HepG2 (cell line): ENCODE results near the gene EIF2B1. TPM values are rescaled to one million over a fixed set of nuclear protein-coding genes. Genes with fewer than 3 reads are reported as not detected.

Experiments
- ATAC-seq: fragments of 200-7000 bp; cut with Tn5 transposase; 3 replicates; pipeline ENCODE4 v1.9.1; 2020; ENCODE audit warnings: mild to moderate bottlenecking, moderate library complexity
- BruUV-seq: library from RNA; stranded (reverse); fragments of 400-500 nt; replicated peaks from 2 replicates; lab custom pipeline; 2021; lab: Mats Ljungman, UMichigan
- CTCF ChIA-PET: fragments of 300-600 bp; formaldehyde crosslinking; extraction: SDS; loops from one replicate; lab custom pipeline; 2021; ENCODE audit warnings: low total read pairs, inconsistent platforms, low intra/inter-chr PET ratio; lab: Yijun Ruan, JAX
- POLR2A ChIA-PET: fragments of 350-600 bp; sonication (Branson Sonifier 250); formaldehyde crosslinking; loops from one replicate; lab custom pipeline; 2020; ENCODE audit warnings: antibody characterized with exemption, inconsistent platforms; lab: Yijun Ruan, JAX
- DNase-seq: peaks from one replicate; pipeline ENCODE4 v3.0.0-alpha.2; 2015; ENCODE audit warnings: low spot score
- FAIRE-seq: peaks from 3 replicates; lab custom pipeline; 2011; peaks lifted over from hg19 to GRCh38; lab: Jason Lieb, UNC
- H2AFZ ChIP-seq: one replicate; pipeline ENCODE4 v1.6.1; 2011; ENCODE audit warnings: low read length, inconsistent platforms
- H3K27ac ChIP-seq: fragments of 300-600 bp; 3 replicates; pipeline ENCODE4 v1.8.0; 2011; ENCODE audit warnings: mixed run types, mild to moderate bottlenecking, mixed read lengths, low read length, inconsistent platforms; ENCODE audit not compliant: insufficient read depth; ENCODE audit errors: extremely low read length
- H3K27me3 ChIP-seq, 2 experiments: fragments of 200-600 bp in 1 of 2; 2 replicates in 1 of 2; 3 replicates in 1 of 2; pipeline versions ENCODE4 v1.6.0 to v1.8.0; 2011; ENCODE audit warnings: low read length in 2 of 2, mild to moderate bottlenecking in 2 of 2, moderate library complexity in 2 of 2, inconsistent platforms in 1 of 2; ENCODE audit not compliant: insufficient read depth in 2 of 2, control insufficient read depth in 1 of 2
- H3K36me3 ChIP-seq, 2 experiments: fragments of 200-600 bp in 1 of 2; replicated peaks in 1 of 2; 2 replicates in 1 of 2; 3 replicates in 1 of 2; pipeline versions ENCODE4 v1.5.1 to v1.8.0; 2011; ENCODE audit warnings: low read length in 2 of 2, inconsistent platforms in 1 of 2; ENCODE audit not compliant: insufficient read depth in 2 of 2, control insufficient read depth in 1 of 2
- H3K4me1 ChIP-seq: 2 replicates; pipeline ENCODE4 v1.5.1; 2012; ENCODE audit warnings: low read length, inconsistent platforms; ENCODE audit not compliant: insufficient read depth
- H3K4me2 ChIP-seq: 2 replicates; pipeline ENCODE4 v1.6.0; 2011; ENCODE audit warnings: low read depth, low read length, inconsistent platforms
- H3K4me3 ChIP-seq, 3 experiments: fragments of 200-600 bp in 1 of 3; sonication (generic), shearing (Covaris generic) in 1 of 3; replicated peaks in 1 of 3; 2 replicates each; pipeline ENCODE4 v1.5.1; 2011 to 2016; ENCODE audit warnings: low read length in 3 of 3, inconsistent platforms in 2 of 3, low read depth in 2 of 3, mild to moderate bottlenecking in 2 of 3, control low read depth in 1 of 3, mixed read lengths in 1 of 3; ENCODE audit not compliant: insufficient read depth in 1 of 3
- H3K79me2 ChIP-seq: one replicate; pipeline ENCODE4 v1.6.1; 2011; ENCODE audit warnings: low read length, inconsistent platforms; ENCODE audit not compliant: insufficient read depth
- H3K9ac ChIP-seq: 2 replicates; pipeline ENCODE4 v1.6.0; 2011; ENCODE audit warnings: mild to moderate bottlenecking, low read depth, low read length, inconsistent platforms; ENCODE audit not compliant: insufficient read depth
- H3K9me3 ChIP-seq: 2 replicates; pipeline ENCODE4 v1.5.1; 2012; ENCODE audit warnings: mild to moderate bottlenecking, low read length
- H4K20me1 ChIP-seq: 2 replicates; pipeline ENCODE4 v1.6.0; 2011; ENCODE audit warnings: inconsistent platforms, mild to moderate bottlenecking, low read length, moderate library complexity; ENCODE audit not compliant: insufficient read depth
- ARNTL ChIP-seq: sonication (generic); formaldehyde crosslinking; IDR thresholded peaks from 2 replicates; pipeline ENCODE4 v1.4.0; 2020; ENCODE audit warnings: mild to moderate bottlenecking, missing genetic modification reagents
- CEBPG ChIP-seq: IDR thresholded peaks from 2 replicates; pipeline ENCODE4 v1.6.1; 2016
- DBP ChIP-seq: sonication (generic); formaldehyde crosslinking; IDR thresholded peaks from 2 replicates; pipeline ENCODE4 v1.4.0; 2020; ENCODE audit warnings: missing genetic modification reagents; ENCODE audit errors: not compliant biosample characterization
- GLI4 ChIP-seq: sonication (generic); formaldehyde crosslinking; IDR thresholded peaks from 2 replicates; pipeline ENCODE4 v1.5.1; 2020; ENCODE audit warnings: missing genetic modification reagents, mild to moderate bottlenecking, moderate library complexity, borderline replicate concordance
- HNF1B ChIP-seq: sonication (generic); formaldehyde crosslinking; IDR thresholded peaks from 2 replicates; pipeline ENCODE4 v1.5.1; 2020; ENCODE audit warnings: mild to moderate bottlenecking, moderate library complexity, missing genetic modification reagents
- HNRNPK ChIP-seq: fragments of 200-400 bp; formaldehyde crosslinking; IDR thresholded peaks from 2 replicates; pipeline ENCODE4 v1.6.1; 2018; ENCODE audit warnings: low read length, low read depth, moderate library complexity, mild to moderate bottlenecking; ENCODE audit not compliant: poor library complexity, severe bottlenecking
- IKZF4 ChIP-seq: sonication (generic); formaldehyde crosslinking; IDR thresholded peaks from 2 replicates; pipeline ENCODE4 v1.5.1; 2020; ENCODE audit warnings: borderline replicate concordance, mild to moderate bottlenecking, low read depth, missing genetic modification reagents; ENCODE audit errors: not compliant biosample characterization
- JARID2 ChIP-seq: sonication (generic); formaldehyde crosslinking; IDR thresholded peaks from 2 replicates; pipeline ENCODE4 v1.8.1; 2023; ENCODE audit warnings: missing genetic modification reagents, inconsistent platforms; ENCODE audit not compliant: insufficient replicate concordance
- MIER3 ChIP-seq: IDR thresholded peaks from 2 replicates; pipeline ENCODE4 v1.6.1; 2016; ENCODE audit warnings: missing compliant biosample characterization, borderline replicate concordance
- NFIC ChIP-seq: IDR thresholded peaks from 2 replicates; pipeline ENCODE4 v1.6.1; 2012; ENCODE audit warnings: mild to moderate bottlenecking, low read length, inconsistent platforms
- PBX3 ChIP-seq: sonication (generic); formaldehyde crosslinking; IDR thresholded peaks from 2 replicates; pipeline ENCODE4 v1.8.1; 2023; ENCODE audit warnings: missing genetic modification reagents, inconsistent platforms, borderline replicate concordance
- PCBP2 ChIP-seq: fragments of 200-400 bp; formaldehyde crosslinking; optimal IDR thresholded peaks from 2 replicates; pipeline ENCODE3; 2018; ENCODE audit warnings: low read length, low read depth; ENCODE audit not compliant: poor library complexity, severe bottlenecking
- PHF20 ChIP-seq: sonication (generic); formaldehyde crosslinking; IDR thresholded peaks from 2 replicates; pipeline ENCODE4 v1.5.0; 2020; ENCODE audit warnings: mild to moderate bottlenecking, missing genetic modification reagents
- SYNCRIP ChIP-seq: fragments of 200-400 bp; formaldehyde crosslinking; IDR thresholded peaks from 2 replicates; pipeline ENCODE4 v1.6.1; 2018; ENCODE audit warnings: mild to moderate bottlenecking, low read depth, low read length; ENCODE audit not compliant: insufficient read depth
- TAF1 ChIP-seq: sonication (generic); formaldehyde crosslinking; IDR thresholded peaks from 2 replicates; pipeline ENCODE4 v1.4.0; 2020; ENCODE audit warnings: missing genetic modification reagents
- ZMYM3 ChIP-seq: sonication (generic); formaldehyde crosslinking; IDR thresholded peaks from 2 replicates; pipeline ENCODE4 v1.5.1; 2020; ENCODE audit warnings: mild to moderate bottlenecking, missing genetic modification reagents
- ZNF12 ChIP-seq: sonication (generic); formaldehyde crosslinking; IDR thresholded peaks from 2 replicates; pipeline ENCODE4 v1.5.0; 2020; ENCODE audit warnings: missing genetic modification reagents
- ZNF143 ChIP-seq: sonication (generic); formaldehyde crosslinking; IDR thresholded peaks from 2 replicates; pipeline ENCODE4 v1.4.0; 2020; ENCODE audit warnings: missing genetic modification reagents
- ZNF331 ChIP-seq: sonication (generic); formaldehyde crosslinking; IDR thresholded peaks from 2 replicates; pipeline ENCODE4 v1.4.0; 2020; ENCODE audit warnings: missing genetic modification reagents
- ZNF333 ChIP-seq: sonication (generic); formaldehyde crosslinking; IDR thresholded peaks from 2 replicates; pipeline ENCODE4 v1.4.0; 2020; ENCODE audit warnings: mild to moderate bottlenecking, missing genetic modification reagents, borderline replicate concordance
- ZNF432 ChIP-seq: sonication (generic); formaldehyde crosslinking; IDR thresholded peaks from 2 replicates; pipeline ENCODE4 v1.5.0; 2020; ENCODE audit warnings: missing genetic modification reagents, mild to moderate bottlenecking, borderline replicate concordance
- ZNF644 ChIP-seq: IDR thresholded peaks from 2 replicates; pipeline ENCODE4 v1.6.1; 2016; ENCODE audit warnings: low read depth
- ZNF674 ChIP-seq: sonication (generic); formaldehyde crosslinking; IDR thresholded peaks from 2 replicates; pipeline ENCODE4 v1.5.0; 2020; ENCODE audit warnings: low read depth, mild to moderate bottlenecking, missing genetic modification reagents
- WGBS: methylation state at CpG from one replicate; pipeline ENCODE4 v1.1.6; 2017; ENCODE audit warnings: low lambda C conversion rate; 5-methylcytosine and 5-hydroxymethylcytosine counted together
- in situ Hi-C: cut with HindIII; loops from 2 replicates; pipeline ENCODE4 v1.10.0; 2017; ENCODE audit warnings: low pct_unique_long_range_greater_than_20kb; ENCODE audit not compliant: extremely low pct_ligation_motif_present
- intact Hi-C: fragments of 100-400 bp; cut with micrococcal nuclease; formaldehyde crosslinking; loops from one replicate; pipeline ENCODE4 v1.10.0; 2022; ENCODE audit not compliant: unreplicated experiment
- polyA plus RNA-seq, 8 experiments: library from polyadenylated mRNA; depleted of rRNA in 3 of 8; stranded (reverse) in 7 of 8; unstranded in 1 of 8; fragments of >200 nt; fragmentation: Illumina TruSeq in 4 of 8; extraction: Trizol in 4 of 8; gene quantifications; 2 replicates each; pipeline versions ENCODE4 v1.2.1 to v1.2.3, GENCODE V29; 2011 to 2016; ENCODE audit warnings: low read depth in 4 of 8, missing spikeins in 1 of 8, mixed read lengths in 1 of 8; ENCODE audit not compliant: insufficient read depth in 1 of 8
- total RNA-seq, 5 experiments: library from RNA; depleted of rRNA; stranded (reverse); fragments of >200 nt; fragmentation: Illumina TruSeq; extraction: Trizol; gene quantifications; 2 replicates each; pipeline ENCODE4 v1.2.3, GENCODE V29; 2016; ENCODE audit warnings: low read depth in 1 of 5

Gene EIF2B1
- total and polyA plus RNA-seq, 2 of the 13 experiments (the other 11 are each of a cell fraction or from before 2014, with no cell fraction given) = 18.7 to 37.4 TPM

GRCh38 chr12:123571343-123571813 is 62.1 kb downstream of the EIF2B1 start:
- intact Hi-C loops = loop anchor here (2.0 kb wide), 1 partner anchor 37 kb away; no protein-coding TSS in a partner anchor
- Histone ChIP-seq H3K79me2 (no peaks in the 10 kb centered on the region), H3K9ac (0 out of 2 replicates have a peak overlapping the region, but pooled peaks have one; percentile 1), H3K9me3 (no peaks in the 10 kb centered on the region), H2AFZ (no peak overlapping the region), H3K27me3 (no peaks in the 10 kb centered on the region; a peak in 1 of 5 replicates), H3K4me1 (peaks cover 29% of the 10 kb centered on the region), H3K36me3 (no peaks in the 10 kb centered on the region), H4K20me1 (no peaks in the 10 kb centered on the region), H3K4me2 (peak overlapping the region; percentile 72), H3K27ac (no peak overlapping the region), H3K4me3 (peak overlapping the region; percentile 37 to 56 (median 38); a peak in 5 of 6 replicates)
- CTCF ChIA-PET = no interaction called here
- POLR2A ChIA-PET = interaction anchor here (0.6 to 2.2 kb wide), 8 partner anchors 8 to 339 kb away, joined by 3 to 13 read pairs (median 4); partner anchors contain the start of genes ATP6V0A2, MPHOSPH9 and MTRFR
- DNase-seq (peak; percentile 56), FAIRE-seq (peak; percentile 91), ATAC-seq (peak; percentile 93)
- in situ Hi-C loops = no loop called here
- 1% methylated on average over 4 of the region's 4 CpGs for WGBS
- no TSS peak for BruUV-seq
- TF ChIP-seq ZNF143 (CRISPR knock-in tag) (peak; percentile 93), PBX3 (no peak), SYNCRIP (no peak), ZNF331 (CRISPR knock-in tag) (no peak), ZNF644 (CRISPR knock-in tag) (no peak), HNF1B (CRISPR knock-in tag) (peak; percentile 50), ZNF12 (CRISPR knock-in tag) (peak; percentile 99), CEBPG (CRISPR knock-in tag) (peak; percentile 27; the same call in 1 of the 2 replicates), HNRNPK (no peak), GLI4 (CRISPR knock-in tag) (no peak), TAF1 (CRISPR knock-in tag) (0 out of 2 replicates have a peak, but pooled peaks have one; percentile 5), DBP (CRISPR knock-in tag) (no peak), PCBP2 (no peak), IKZF4 (no peak), PHF20 (CRISPR knock-in tag) (peak; percentile 65; the same call in 1 of the 2 replicates), ZNF333 (CRISPR knock-in tag) (no peak), ZNF674 (CRISPR knock-in tag) (no peak), ZMYM3 (no peak), MIER3 (CRISPR knock-in tag) (no peak), ZNF432 (CRISPR knock-in tag) (no peak), JARID2 (no peak), ARNTL (CRISPR knock-in tag) (no peak), NFIC (no peak)
